HepG2 (cell line): ENCODE measurements around the gene TMUB1. TPM values are rescaled to one million over a fixed set of nuclear protein-coding genes. Genes with fewer than 3 reads are reported as not detected.

ENCODE experiments used
- ATAC-seq: fragments of 200-7000 bp; cut with Tn5 transposase; 3 replicates; pipeline ENCODE4 v1.9.1; 2020; ENCODE audit warnings: mild to moderate bottlenecking, moderate library complexity
- BruUV-seq: library from RNA; stranded (reverse); fragments of 400-500 nt; replicated peaks from 2 replicates; lab custom pipeline; 2021; lab: Mats Ljungman, UMichigan
- CTCF ChIA-PET: fragments of 300-600 bp; formaldehyde crosslinking; extraction: SDS; loops from one replicate; lab custom pipeline; 2021; ENCODE audit warnings: low total read pairs, inconsistent platforms, low intra/inter-chr PET ratio; lab: Yijun Ruan, JAX
- POLR2A ChIA-PET: fragments of 350-600 bp; sonication (Branson Sonifier 250); formaldehyde crosslinking; loops from one replicate; lab custom pipeline; 2020; ENCODE audit warnings: antibody characterized with exemption, inconsistent platforms; lab: Yijun Ruan, JAX
- DNase-seq: peaks from one replicate; pipeline ENCODE4 v3.0.0-alpha.2; 2015; ENCODE audit warnings: low spot score
- FAIRE-seq: peaks from 3 replicates; lab custom pipeline; 2011; peaks lifted over from hg19 to GRCh38; lab: Jason Lieb, UNC
- H2AFZ ChIP-seq: one replicate; pipeline ENCODE4 v1.6.1; 2011; ENCODE audit warnings: low read length, inconsistent platforms
- H3K27ac ChIP-seq: fragments of 300-600 bp; 3 replicates; pipeline ENCODE4 v1.8.0; 2011; ENCODE audit warnings: mixed run types, mild to moderate bottlenecking, mixed read lengths, low read length, inconsistent platforms; ENCODE audit not compliant: insufficient read depth; ENCODE audit errors: extremely low read length
- H3K27me3 ChIP-seq, 2 experiments: fragments of 200-600 bp in 1 of 2; 2 replicates in 1 of 2; 3 replicates in 1 of 2; pipeline versions ENCODE4 v1.6.0 to v1.8.0; 2011; ENCODE audit warnings: low read length in 2 of 2, mild to moderate bottlenecking in 2 of 2, moderate library complexity in 2 of 2, inconsistent platforms in 1 of 2; ENCODE audit not compliant: insufficient read depth in 2 of 2, control insufficient read depth in 1 of 2
- H3K36me3 ChIP-seq, 2 experiments: fragments of 200-600 bp in 1 of 2; replicated peaks in 1 of 2; 2 replicates in 1 of 2; 3 replicates in 1 of 2; pipeline versions ENCODE4 v1.5.1 to v1.8.0; 2011; ENCODE audit warnings: low read length in 2 of 2, inconsistent platforms in 1 of 2; ENCODE audit not compliant: insufficient read depth in 2 of 2, control insufficient read depth in 1 of 2
- H3K4me1 ChIP-seq: 2 replicates; pipeline ENCODE4 v1.5.1; 2012; ENCODE audit warnings: low read length, inconsistent platforms; ENCODE audit not compliant: insufficient read depth
- H3K4me2 ChIP-seq: 2 replicates; pipeline ENCODE4 v1.6.0; 2011; ENCODE audit warnings: low read depth, low read length, inconsistent platforms
- H3K4me3 ChIP-seq, 3 experiments: fragments of 200-600 bp in 1 of 3; sonication (generic), shearing (Covaris generic) in 1 of 3; replicated peaks in 1 of 3; 2 replicates each; pipeline ENCODE4 v1.5.1; 2011 to 2016; ENCODE audit warnings: low read length in 3 of 3, inconsistent platforms in 2 of 3, low read depth in 2 of 3, mild to moderate bottlenecking in 2 of 3, control low read depth in 1 of 3, mixed read lengths in 1 of 3; ENCODE audit not compliant: insufficient read depth in 1 of 3
- H3K79me2 ChIP-seq: one replicate; pipeline ENCODE4 v1.6.1; 2011; ENCODE audit warnings: low read length, inconsistent platforms; ENCODE audit not compliant: insufficient read depth
- H3K9ac ChIP-seq: 2 replicates; pipeline ENCODE4 v1.6.0; 2011; ENCODE audit warnings: mild to moderate bottlenecking, low read depth, low read length, inconsistent platforms; ENCODE audit not compliant: insufficient read depth
- H3K9me3 ChIP-seq: 2 replicates; pipeline ENCODE4 v1.5.1; 2012; ENCODE audit warnings: mild to moderate bottlenecking, low read length
- H4K20me1 ChIP-seq: 2 replicates; pipeline ENCODE4 v1.6.0; 2011; ENCODE audit warnings: inconsistent platforms, mild to moderate bottlenecking, low read length, moderate library complexity; ENCODE audit not compliant: insufficient read depth
- GLI4 ChIP-seq: sonication (generic); formaldehyde crosslinking; IDR thresholded peaks from 2 replicates; pipeline ENCODE4 v1.5.1; 2020; ENCODE audit warnings: missing genetic modification reagents, mild to moderate bottlenecking, moderate library complexity, borderline replicate concordance
- SIN3A ChIP-seq: IDR thresholded peaks from 2 replicates; pipeline ENCODE4 v1.6.1; 2011; ENCODE audit warnings: low read depth, mild to moderate bottlenecking, control low read depth, low read length, borderline replicate concordance
- ZMYM3 ChIP-seq: sonication (generic); formaldehyde crosslinking; IDR thresholded peaks from 2 replicates; pipeline ENCODE4 v1.5.1; 2020; ENCODE audit warnings: mild to moderate bottlenecking, missing genetic modification reagents
- WGBS: methylation state at CpG from one replicate; pipeline ENCODE4 v1.1.6; 2017; ENCODE audit warnings: low lambda C conversion rate; 5-methylcytosine and 5-hydroxymethylcytosine counted together
- in situ Hi-C: cut with HindIII; loops from 2 replicates; pipeline ENCODE4 v1.10.0; 2017; ENCODE audit warnings: low pct_unique_long_range_greater_than_20kb; ENCODE audit not compliant: extremely low pct_ligation_motif_present
- intact Hi-C: fragments of 100-400 bp; cut with micrococcal nuclease; formaldehyde crosslinking; loops from one replicate; pipeline ENCODE4 v1.10.0; 2022; ENCODE audit not compliant: unreplicated experiment
- polyA plus RNA-seq, 8 experiments: library from polyadenylated mRNA; depleted of rRNA in 3 of 8; stranded (reverse) in 7 of 8; unstranded in 1 of 8; fragments of >200 nt; fragmentation: Illumina TruSeq in 4 of 8; extraction: Trizol in 4 of 8; gene quantifications; 2 replicates each; pipeline versions ENCODE4 v1.2.1 to v1.2.3, GENCODE V29; 2011 to 2016; ENCODE audit warnings: low read depth in 4 of 8, missing spikeins in 1 of 8, mixed read lengths in 1 of 8; ENCODE audit not compliant: insufficient read depth in 1 of 8
- total RNA-seq, 5 experiments: library from RNA; depleted of rRNA; stranded (reverse); fragments of >200 nt; fragmentation: Illumina TruSeq; extraction: Trizol; gene quantifications; 2 replicates each; pipeline ENCODE4 v1.2.3, GENCODE V29; 2016; ENCODE audit warnings: low read depth in 1 of 5
- TF ChIP-seq, protein P1 (sequence below): sonication (generic); formaldehyde crosslinking; IDR thresholded peaks from 2 replicates; pipeline ENCODE4 v1.5.0; 2020; ENCODE audit warnings: mild to moderate bottlenecking, missing genetic modification reagents, borderline replicate concordance

The TMUB1 gene
- total and polyA plus RNA-seq, 2 of the 13 experiments (the other 11 are each of a cell fraction or from before 2014, with no cell fraction given), result 44.8 to 51.6 TPM

DNA sequence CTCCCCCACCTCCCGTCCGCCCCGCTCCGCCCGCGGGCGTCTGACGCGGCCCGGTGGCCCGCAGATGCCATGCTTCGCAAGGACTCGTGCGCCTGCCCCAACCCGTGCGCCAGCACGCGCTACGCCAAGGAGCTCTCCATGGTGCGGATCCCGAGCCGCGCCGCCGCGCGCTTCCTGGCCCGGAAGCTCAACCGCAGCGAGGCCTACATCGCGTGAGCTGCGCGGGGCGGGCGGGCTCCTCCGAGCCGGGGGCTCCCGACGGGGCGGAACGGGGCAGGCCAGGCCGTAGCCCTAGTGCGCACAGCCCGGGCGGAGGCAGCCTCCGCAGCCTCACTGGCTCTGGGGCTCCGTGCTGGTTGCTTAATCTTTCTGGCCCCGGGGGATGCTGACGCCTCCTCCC is 32.2 kb downstream of the TMUB1 start (continued):
- TF ChIP-seq, protein P1, sequence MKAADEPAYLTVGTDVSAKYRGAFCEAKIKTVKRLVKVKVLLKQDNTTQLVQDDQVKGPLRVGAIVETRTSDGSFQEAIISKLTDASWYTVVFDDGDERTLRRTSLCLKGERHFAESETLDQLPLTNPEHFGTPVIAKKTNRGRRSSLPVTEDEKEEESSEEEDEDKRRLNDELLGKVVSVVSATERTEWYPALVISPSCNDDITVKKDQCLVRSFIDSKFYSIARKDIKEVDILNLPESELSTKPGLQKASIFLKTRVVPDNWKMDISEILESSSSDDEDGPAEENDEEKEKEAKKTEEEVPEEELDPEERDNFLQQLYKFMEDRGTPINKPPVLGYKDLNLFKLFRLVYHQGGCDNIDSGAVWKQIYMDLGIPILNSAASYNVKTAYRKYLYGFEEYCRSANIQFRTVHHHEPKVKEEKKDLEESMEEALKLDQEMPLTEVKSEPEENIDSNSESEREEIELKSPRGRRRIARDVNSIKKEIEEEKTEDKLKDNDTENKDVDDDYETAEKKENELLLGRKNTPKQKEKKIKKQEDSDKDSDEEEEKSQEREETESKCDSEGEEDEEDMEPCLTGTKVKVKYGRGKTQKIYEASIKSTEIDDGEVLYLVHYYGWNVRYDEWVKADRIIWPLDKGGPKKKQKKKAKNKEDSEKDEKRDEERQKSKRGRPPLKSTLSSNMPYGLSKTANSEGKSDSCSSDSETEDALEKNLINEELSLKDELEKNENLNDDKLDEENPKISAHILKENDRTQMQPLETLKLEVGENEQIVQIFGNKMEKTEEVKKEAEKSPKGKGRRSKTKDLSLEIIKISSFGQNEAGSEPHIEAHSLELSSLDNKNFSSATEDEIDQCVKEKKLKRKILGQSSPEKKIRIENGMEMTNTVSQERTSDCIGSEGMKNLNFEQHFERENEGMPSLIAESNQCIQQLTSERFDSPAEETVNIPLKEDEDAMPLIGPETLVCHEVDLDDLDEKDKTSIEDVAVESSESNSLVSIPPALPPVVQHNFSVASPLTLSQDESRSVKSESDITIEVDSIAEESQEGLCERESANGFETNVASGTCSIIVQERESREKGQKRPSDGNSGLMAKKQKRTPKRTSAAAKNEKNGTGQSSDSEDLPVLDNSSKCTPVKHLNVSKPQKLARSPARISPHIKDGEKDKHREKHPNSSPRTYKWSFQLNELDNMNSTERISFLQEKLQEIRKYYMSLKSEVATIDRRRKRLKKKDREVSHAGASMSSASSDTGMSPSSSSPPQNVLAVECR, result 0 out of 2 replicates have a peak, but pooled peaks have one; percentile 24

DNA sequence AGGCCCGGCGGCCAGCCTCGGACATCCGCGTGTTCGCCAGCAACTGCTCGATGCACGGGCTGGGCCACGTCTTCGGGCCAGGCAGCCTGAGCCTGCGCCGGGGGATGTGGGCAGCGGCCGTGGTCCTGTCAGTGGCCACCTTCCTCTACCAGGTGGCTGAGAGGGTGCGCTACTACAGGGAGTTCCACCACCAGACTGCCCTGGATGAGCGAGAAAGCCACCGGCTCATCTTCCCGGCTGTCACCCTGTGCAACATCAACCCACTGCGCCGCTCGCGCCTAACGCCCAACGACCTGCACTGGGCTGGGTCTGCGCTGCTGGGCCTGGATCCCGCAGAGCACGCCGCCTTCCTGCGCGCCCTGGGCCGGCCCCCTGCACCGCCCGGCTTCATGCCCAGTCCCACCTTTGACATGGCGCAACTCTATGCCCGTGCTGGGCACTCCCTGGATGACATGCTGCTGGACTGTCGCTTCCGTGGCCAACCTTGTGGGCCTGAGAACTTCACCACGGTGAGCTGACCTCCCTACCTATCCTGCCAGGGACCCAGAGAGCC is 34.3 kb downstream of the TMUB1 start:
- Histone ChIP-seq H3K36me3 (0 out of 5 replicates have a peak, but pooled peaks cover 0 to 2% of the 10 kb centered on the region in 2 experiments), H3K79me2 (no peaks in the 10 kb centered on the region), H3K4me1 (no peaks in the 10 kb centered on the region), H3K9ac (no peak overlapping the region), H3K4me3 (no peak overlapping the region), H3K9me3 (no peaks in the 10 kb centered on the region), H2AFZ (no peak overlapping the region), H3K27ac (no peak overlapping the region), H4K20me1 (no peaks in the 10 kb centered on the region), H3K27me3 (peaks cover 1 to 12% of the 10 kb centered on the region in 2 experiments; a peak in 3 of 5 replicates), H3K4me2 (no peak overlapping the region)
- 78% methylated on average over 26 of the region's 38 CpGs for WGBS
- TF ChIP-seq SIN3A, result no peak
- TF ChIP-seq GLI4 (CRISPR knock-in tag), result no peak
- no peak for TF ChIP-seq ZMYM3 (CRISPR knock-in tag)
- ATAC-seq, result no peak
- BruUV-seq, result no TSS peak
- ChIA-PET CTCF (no interaction called here), POLR2A (no interaction called here)
- in situ Hi-C loops, result no loop called here
- intact Hi-C loops, result no loop called here
- DNase-seq, result no peak
- FAIRE-seq, result no peak
